ENCODE measurements around the gene FAM135A. TPM values are rescaled to one million over a fixed set of nuclear protein-coding genes. Genes with fewer than 3 reads are reported as not detected.

Gene FAM135A
- total and polyA plus RNA-seq, 4 donors, result 2.7 to 15.6 (median 5.8) TPM

- TF ChIP-seq ZBTB33 (IDR thresholded peaks at IDR 0.05), result no peak
- TF ChIP-seq, protein P1, sequence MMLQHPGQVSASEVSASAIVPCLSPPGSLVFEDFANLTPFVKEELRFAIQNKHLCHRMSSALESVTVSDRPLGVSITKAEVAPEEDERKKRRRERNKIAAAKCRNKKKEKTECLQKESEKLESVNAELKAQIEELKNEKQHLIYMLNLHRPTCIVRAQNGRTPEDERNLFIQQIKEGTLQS (IDR thresholded peaks at IDR 0.05), result no peak
- TF ChIP-seq TAF1 (conservative IDR thresholded peaks at IDR 0.05), result no peak
- TF ChIP-seq, protein P2, sequence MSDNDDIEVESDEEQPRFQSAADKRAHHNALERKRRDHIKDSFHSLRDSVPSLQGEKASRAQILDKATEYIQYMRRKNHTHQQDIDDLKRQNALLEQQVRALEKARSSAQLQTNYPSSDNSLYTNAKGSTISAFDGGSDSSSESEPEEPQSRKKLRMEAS (IDR thresholded peaks at IDR 0.05), result no peak
- TF ChIP-seq RAD21 (IDR thresholded peaks at IDR 0.05), result no peak
- TF ChIP-seq FOXA2 (IDR thresholded peaks at IDR 0.05), result no peak
- TF ChIP-seq YY1 (IDR thresholded peaks at IDR 0.05), result no peak
- no peak for TF ChIP-seq FOXA1 (IDR thresholded peaks at IDR 0.05)
Observed at GRCh38 chr6:70377372-70377771, 35.9 kb upstream of the FAM135A start (continued).

DNA sequence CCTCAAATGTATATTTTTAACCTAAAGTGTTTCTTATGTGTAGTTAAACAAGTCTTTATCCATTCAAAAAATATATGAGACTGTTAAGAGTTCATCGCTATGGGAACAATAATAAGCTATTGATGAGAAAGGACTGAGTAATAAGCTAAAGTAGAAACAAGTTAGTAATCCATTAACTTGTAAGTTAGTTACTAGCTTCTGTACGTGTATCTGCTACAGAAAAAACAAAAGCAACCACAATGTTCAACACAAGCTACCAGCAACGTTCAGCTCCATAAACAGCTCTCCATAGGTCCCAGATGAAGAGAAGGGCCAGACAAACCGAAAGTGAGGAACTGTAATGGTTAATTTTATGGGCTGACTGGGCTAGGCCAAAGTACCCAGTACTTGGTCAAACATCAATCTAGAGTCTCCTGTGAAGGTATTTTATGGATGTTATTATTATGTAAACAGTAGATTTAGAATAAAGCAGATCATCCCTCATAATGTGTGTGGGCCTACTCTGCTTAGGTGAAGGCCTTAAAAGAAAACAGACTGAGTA is 33.8 kb upstream of the FAM135A start:
- no peak overlapping the region for H3K9ac ChIP-seq (ENCODE audit: low read depth in 1 of 2, low read length in 2 of 2)
- no peak for DNase-seq (ENCODE audit: low spot score)
- 80% methylated on average over 4 of the region's 4 CpGs for WGBS
- TF ChIP-seq FOXA2 (IDR thresholded peaks at IDR 0.05), result no peak
- TF ChIP-seq, protein P2 (IDR thresholded peaks at IDR 0.05), result no peak
- TF ChIP-seq EGR1 (IDR thresholded peaks at IDR 0.05; ENCODE audit: low read depth in 2 of 2), result no peak
- TF ChIP-seq, protein P1 (IDR thresholded peaks at IDR 0.05), result no peak
- no peak for TF ChIP-seq RXRA (IDR thresholded peaks at IDR 0.05)
- TF ChIP-seq NR2F2 (IDR thresholded peaks at IDR 0.05), result no peak
- TF ChIP-seq ZBTB33 (IDR thresholded peaks at IDR 0.05), result no peak
- TF ChIP-seq CTCF (IDR thresholded peaks at IDR 0.05; ENCODE audit: low read depth, low read length, missing input control), result no peak
- H3K36me3 ChIP-seq (ENCODE audit: control insufficient read depth in 4 of 4, insufficient read depth in 3 of 4, low read depth in 1 of 4, low read length in 3 of 4), result no peaks in the 10 kb centered on the region
- H3K27me3 ChIP-seq (ENCODE audit: control insufficient read depth in 4 of 4, insufficient read depth in 4 of 4, low read length in 3 of 4), result peaks cover 0 to 4% (median 0%) of the 10 kb centered on the region in 4 donors
- no peak overlapping the region for H3K4me3 ChIP-seq (ENCODE audit: low read depth in 1 of 3, low read length in 3 of 3)
- H3K27ac ChIP-seq (ENCODE audit: low read depth in 1 of 2, low read length in 2 of 2), result no peak overlapping the region
- H3K4me1 ChIP-seq (ENCODE audit: control insufficient read depth in 4 of 4, insufficient read depth in 4 of 4, low read length in 3 of 4), result no peaks in the 10 kb centered on the region
- H3K9me3 ChIP-seq (ENCODE audit: control insufficient read depth in 4 of 4, low read length in 3 of 4), result no peaks in the 10 kb centered on the region

DNA sequence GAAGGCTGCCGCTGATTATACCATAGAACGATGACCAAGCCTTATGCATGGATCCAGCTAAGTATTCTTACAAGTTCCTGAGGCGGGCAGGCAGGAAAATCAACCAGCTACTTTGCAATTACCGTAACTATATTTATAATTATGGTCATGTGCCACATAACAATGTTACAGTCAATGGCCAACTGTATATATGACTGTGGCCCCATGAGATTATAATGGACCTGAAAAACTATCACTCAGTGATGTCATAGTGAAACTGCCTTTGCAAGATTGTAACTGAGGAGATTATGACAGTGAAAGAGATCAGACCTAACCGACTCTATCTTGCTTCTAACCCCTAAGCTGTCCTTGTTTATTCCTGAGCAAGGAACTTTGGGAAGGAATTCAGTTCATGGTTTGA is 33.1 kb upstream of the FAM135A start:
- Histone ChIP-seq H3K36me3 (ENCODE audit: control insufficient read depth in 4 of 4, insufficient read depth in 3 of 4, low read depth in 1 of 4, low read length in 3 of 4) (no peaks in the 10 kb centered on the region), H3K27ac (ENCODE audit: low read depth in 1 of 2, low read length in 2 of 2) (no peak overlapping the region), H3K27me3 (ENCODE audit: control insufficient read depth in 4 of 4, insufficient read depth in 4 of 4, low read length in 3 of 4) (peaks cover 0 to 5% (median 0%) of the 10 kb centered on the region in 4 donors), H3K9me3 (ENCODE audit: control insufficient read depth in 4 of 4, low read length in 3 of 4) (no peaks in the 10 kb centered on the region), H3K4me3 (ENCODE audit: low read depth in 1 of 3, low read length in 3 of 3) (no peak overlapping the region), H3K4me1 (ENCODE audit: control insufficient read depth in 4 of 4, insufficient read depth in 4 of 4, low read length in 3 of 4) (no peaks in the 10 kb centered on the region), H3K9ac (ENCODE audit: low read depth in 1 of 2, low read length in 2 of 2) (no peak overlapping the region)
- WGBS, result 91% methylated on average over 5 of the region's 5 CpGs
- DNase-seq (ENCODE audit: low spot score), result no peak
- TF ChIP-seq, protein P2 (IDR thresholded peaks at IDR 0.05), result no peak
- TF ChIP-seq, protein P1 (IDR thresholded peaks at IDR 0.05), result no peak
- TF ChIP-seq SP1 (IDR thresholded peaks at IDR 0.05) (no peak), FOXA2 (IDR thresholded peaks at IDR 0.05) (no peak), ZBTB33 (IDR thresholded peaks at IDR 0.05) (no peak)
- TF ChIP-seq, protein P3, sequence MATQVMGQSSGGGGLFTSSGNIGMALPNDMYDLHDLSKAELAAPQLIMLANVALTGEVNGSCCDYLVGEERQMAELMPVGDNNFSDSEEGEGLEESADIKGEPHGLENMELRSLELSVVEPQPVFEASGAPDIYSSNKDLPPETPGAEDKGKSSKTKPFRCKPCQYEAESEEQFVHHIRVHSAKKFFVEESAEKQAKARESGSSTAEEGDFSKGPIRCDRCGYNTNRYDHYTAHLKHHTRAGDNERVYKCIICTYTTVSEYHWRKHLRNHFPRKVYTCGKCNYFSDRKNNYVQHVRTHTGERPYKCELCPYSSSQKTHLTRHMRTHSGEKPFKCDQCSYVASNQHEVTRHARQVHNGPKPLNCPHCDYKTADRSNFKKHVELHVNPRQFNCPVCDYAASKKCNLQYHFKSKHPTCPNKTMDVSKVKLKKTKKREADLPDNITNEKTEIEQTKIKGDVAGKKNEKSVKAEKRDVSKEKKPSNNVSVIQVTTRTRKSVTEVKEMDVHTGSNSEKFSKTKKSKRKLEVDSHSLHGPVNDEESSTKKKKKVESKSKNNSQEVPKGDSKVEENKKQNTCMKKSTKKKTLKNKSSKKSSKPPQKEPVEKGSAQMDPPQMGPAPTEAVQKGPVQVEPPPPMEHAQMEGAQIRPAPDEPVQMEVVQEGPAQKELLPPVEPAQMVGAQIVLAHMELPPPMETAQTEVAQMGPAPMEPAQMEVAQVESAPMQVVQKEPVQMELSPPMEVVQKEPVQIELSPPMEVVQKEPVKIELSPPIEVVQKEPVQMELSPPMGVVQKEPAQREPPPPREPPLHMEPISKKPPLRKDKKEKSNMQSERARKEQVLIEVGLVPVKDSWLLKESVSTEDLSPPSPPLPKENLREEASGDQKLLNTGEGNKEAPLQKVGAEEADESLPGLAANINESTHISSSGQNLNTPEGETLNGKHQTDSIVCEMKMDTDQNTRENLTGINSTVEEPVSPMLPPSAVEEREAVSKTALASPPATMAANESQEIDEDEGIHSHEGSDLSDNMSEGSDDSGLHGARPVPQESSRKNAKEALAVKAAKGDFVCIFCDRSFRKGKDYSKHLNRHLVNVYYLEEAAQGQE (IDR thresholded peaks at IDR 0.05), result no peak

Data from liver (tissue), 9 donors.